GM19035 (cell line): ENCODE measurements around the gene DBF4.
"Not testable (repeated sequence)": the region's sequence is repeated elsewhere in the genome, so short reads cannot be mapped to it uniquely, and the experiment has no call there.

ENCODE experiments used
- ATAC-seq: cut with Tn5 transposase; IDR thresholded peaks from one replicate; pipeline ENCODE4 v1.9.1; 2021; ENCODE audit not compliant: unreplicated experiment

DBF4 gene

GRCh38 chr7:87882151-87882937 is 6.1 kb downstream of the DBF4 start:
- no peak for ATAC-seq

- ATAC-seq, result no peak
Observed at GRCh38 chr7:87885018-87885417, 8.7 kb downstream of the DBF4 start.

- no peak for ATAC-seq
Observed at GRCh38 chr7:87886875-87887274, 10.6 kb downstream of the DBF4 start.

GRCh38 chr7:87895363-87895762 is 19.1 kb downstream of the DBF4 start:
- ATAC-seq, result no peak

GRCh38 chr7:87899255-87899654 is 23.0 kb downstream of the DBF4 start:
- no peak for ATAC-seq

GRCh38 chr7:87907136-87907906 is 31.0 kb downstream of the DBF4 start:
- ATAC-seq, result not testable (repeated sequence)

GRCh38 chr7:87908814-87909213 is 32.5 kb downstream of the DBF4 start:
- ATAC-seq, result not testable (repeated sequence)

- no peak for ATAC-seq
Observed at GRCh38 chr7:87912121-87912520, 35.8 kb downstream of the DBF4 start.

- no peak for ATAC-seq
Observed at GRCh38 chr7:87918740-87919139, 42.4 kb downstream of the DBF4 start.

GRCh38 chr7:87919875-87920274 is 43.6 kb downstream of the DBF4 start:
- ATAC-seq, result no peak

GRCh38 chr7:87920578-87920977 is 44.3 kb downstream of the DBF4 start:
- no peak for ATAC-seq

GRCh38 chr7:87922759-87923395 is 46.6 kb downstream of the DBF4 start:
- not testable (repeated sequence) for ATAC-seq

GRCh38 chr7:87926581-87927461 is 50.5 kb downstream of the DBF4 start:
- ATAC-seq, result peak; percentile 97

- ATAC-seq, result peak; percentile 16
Observed at GRCh38 chr7:87933605-87933952, 57.3 kb downstream of the DBF4 start.

- peak; percentile 96 for ATAC-seq
Observed at GRCh38 chr7:87933953-87934698, 57.8 kb downstream of the DBF4 start, which contains the start of gene ADAM22. Gene ADAM22 (plus strand): TSS chr7:87934251. CDS start chr7:87934466, 215 bp downstream.

- ATAC-seq, result peak; percentile 4
Observed at GRCh38 chr7:87934699-87935383, 58.5 kb downstream of the DBF4 start.

- ATAC-seq, result no peak
Observed at GRCh38 chr7:87935384-87935706, 59.1 kb downstream of the DBF4 start.

GRCh38 chr7:87941138-87941537 is 64.8 kb downstream of the DBF4 start:
- no peak for ATAC-seq

- ATAC-seq, result no peak
Observed at GRCh38 chr7:87944547-87944946, 68.3 kb downstream of the DBF4 start.

- ATAC-seq, result not testable (repeated sequence)
Observed at GRCh38 chr7:87945926-87946325, 69.6 kb downstream of the DBF4 start.
